H1 (cell line): ENCODE data around the gene ERCC1. TPM values are rescaled to one million over a fixed set of nuclear protein-coding genes. Genes with fewer than 3 reads are reported as not detected.

Source experiments
- CBX5 ChIP-seq: fragments of 300-800, 300-1000 bp; sonication (generic); IDR thresholded peaks from 2 replicates; pipeline ENCODE4 v1.7.1; 2016; ENCODE audit warnings: antibody characterized with exemption, low read length, low read depth
- CBX8 ChIP-seq: fragments of 300-800, 300-1000 bp; sonication (generic); IDR thresholded peaks from 2 replicates; pipeline ENCODE4 v1.7.1; 2016; ENCODE audit warnings: low read depth, low read length, borderline replicate concordance
- EGR1 ChIP-seq: IDR thresholded peaks from 2 replicates; pipeline ENCODE4 v1.6.1; 2011; ENCODE audit warnings: low read depth, low read length, borderline replicate concordance
- GABPA ChIP-seq: IDR thresholded peaks from 2 replicates; pipeline ENCODE4 v1.6.1; 2011; ENCODE audit warnings: mild to moderate bottlenecking, low read length, moderate library complexity, borderline replicate concordance; ENCODE audit not compliant: insufficient read depth
- JUND ChIP-seq: IDR thresholded peaks from 2 replicates; pipeline ENCODE4 v1.6.1; 2011; ENCODE audit warnings: mild to moderate bottlenecking, improper control_type of control experiment, low read length
- KDM4A ChIP-seq: IDR thresholded peaks from one replicate; pipeline ENCODE4 v1.7.1; 2012; ENCODE audit warnings: low read depth, mild to moderate bottlenecking, moderate library complexity, low read length, inconsistent platforms; ENCODE audit not compliant: severe bottlenecking
- NANOG ChIP-seq: IDR thresholded peaks from 2 replicates; pipeline ENCODE4 v1.6.1; 2011; ENCODE audit warnings: low read length, low read depth, mild to moderate bottlenecking, inconsistent platforms; ENCODE audit not compliant: insufficient read depth, poor library complexity, severe bottlenecking
- PHF8 ChIP-seq: fragments of 200-600 bp; sonication (generic); conservative IDR thresholded peaks from 2 replicates; pipeline ENCODE4 v1.7.1; 2012; ENCODE audit warnings: low read depth, mild to moderate bottlenecking, inconsistent platforms, low read length, moderate library complexity
- POLR2AphosphoS5 ChIP-seq: IDR thresholded peaks from 2 replicates; pipeline ENCODE4 v1.6.1; 2011; ENCODE audit warnings: low read depth, low read length
- POU5F1 ChIP-seq: IDR thresholded peaks from 2 replicates; pipeline ENCODE4 v1.6.1; 2011; ENCODE audit warnings: low read depth, mild to moderate bottlenecking, low read length, moderate library complexity
- RAD21 ChIP-seq, 2 experiments: IDR thresholded peaks in 1 of 2; conservative IDR thresholded peaks in 1 of 2; 2 replicates each; pipeline ENCODE4 v1.6.1; 2011; ENCODE audit warnings: low read depth in 2 of 2, low read length in 2 of 2, improper control_type of control experiment in 1 of 2, inconsistent platforms in 1 of 2, mild to moderate bottlenecking in 1 of 2, moderate library complexity in 1 of 2
- SP2 ChIP-seq: IDR thresholded peaks from 2 replicates; pipeline ENCODE4 v1.6.1; 2012; ENCODE audit warnings: mild to moderate bottlenecking, low read length, inconsistent platforms
- SP4 ChIP-seq: IDR thresholded peaks from 2 replicates; pipeline ENCODE4 v1.6.1; 2012; ENCODE audit warnings: low read length, inconsistent platforms
- TCF12 ChIP-seq: IDR thresholded peaks from 2 replicates; pipeline ENCODE4 v1.6.1; 2011; ENCODE audit warnings: low read depth, mild to moderate bottlenecking, low read length
- TEAD4 ChIP-seq: IDR thresholded peaks from 2 replicates; pipeline ENCODE4 v1.6.1; 2012; ENCODE audit warnings: low read depth, low read length, inconsistent platforms, mixed read lengths
- ZNF274 ChIP-seq: IDR thresholded peaks from 2 replicates; pipeline ENCODE4 v1.7.0; 2012; ENCODE audit warnings: low read length, borderline replicate concordance; ENCODE audit errors: extremely low read depth
- polyA plus RNA-seq, 7 experiments: library from polyadenylated mRNA; depleted of rRNA in 3 of 7; stranded (reverse) in 5 of 7; unstranded in 2 of 7; fragments of >200 nt in 5 of 7; fragments of 200-250 nt in 2 of 7; gene quantifications; 1 replicate in 5 of 7; 2 replicates in 1 of 7; 4 replicates in 1 of 7; pipeline versions ENCODE4 v1.2.1 to v1.2.3, GENCODE V29; 2011 to 2013; ENCODE audit warnings: missing spikeins in 2 of 7, mixed read lengths in 2 of 7
- total RNA-seq: library from RNA; stranded (reverse); fragmentation: NEBNext Ultra II Directional; extraction: Animal tissue kit (Norgen Biotek cat#: 25700); gene quantifications from 2 replicates; pipeline ENCODE4 v1.2.1, GENCODE V29; 2021
- TF ChIP-seq, protein P1 (sequence below): IDR thresholded peaks from 2 replicates; pipeline ENCODE4 v1.6.1; 2012; ENCODE audit warnings: low read length, inconsistent platforms
- TF ChIP-seq, protein P2 (sequence below): IDR thresholded peaks from 2 replicates; pipeline ENCODE4 v1.6.1; 2012; ENCODE audit warnings: inconsistent platforms
- TF ChIP-seq, protein P3 (sequence below): IDR thresholded peaks from 2 replicates; pipeline ENCODE4 v1.6.1; 2011; ENCODE audit warnings: low read length, improper control_type of control experiment
- TF ChIP-seq, protein P4 (sequence below): IDR thresholded peaks from 2 replicates; pipeline ENCODE4 v1.6.1; 2012; ENCODE audit warnings: inconsistent platforms

Gene ERCC1
- total and polyA plus RNA-seq, 2 of the 8 experiments (the other 6 are each of a cell fraction or from before 2014, with no cell fraction given) = 44.7 to 94.2 TPM

DNA sequence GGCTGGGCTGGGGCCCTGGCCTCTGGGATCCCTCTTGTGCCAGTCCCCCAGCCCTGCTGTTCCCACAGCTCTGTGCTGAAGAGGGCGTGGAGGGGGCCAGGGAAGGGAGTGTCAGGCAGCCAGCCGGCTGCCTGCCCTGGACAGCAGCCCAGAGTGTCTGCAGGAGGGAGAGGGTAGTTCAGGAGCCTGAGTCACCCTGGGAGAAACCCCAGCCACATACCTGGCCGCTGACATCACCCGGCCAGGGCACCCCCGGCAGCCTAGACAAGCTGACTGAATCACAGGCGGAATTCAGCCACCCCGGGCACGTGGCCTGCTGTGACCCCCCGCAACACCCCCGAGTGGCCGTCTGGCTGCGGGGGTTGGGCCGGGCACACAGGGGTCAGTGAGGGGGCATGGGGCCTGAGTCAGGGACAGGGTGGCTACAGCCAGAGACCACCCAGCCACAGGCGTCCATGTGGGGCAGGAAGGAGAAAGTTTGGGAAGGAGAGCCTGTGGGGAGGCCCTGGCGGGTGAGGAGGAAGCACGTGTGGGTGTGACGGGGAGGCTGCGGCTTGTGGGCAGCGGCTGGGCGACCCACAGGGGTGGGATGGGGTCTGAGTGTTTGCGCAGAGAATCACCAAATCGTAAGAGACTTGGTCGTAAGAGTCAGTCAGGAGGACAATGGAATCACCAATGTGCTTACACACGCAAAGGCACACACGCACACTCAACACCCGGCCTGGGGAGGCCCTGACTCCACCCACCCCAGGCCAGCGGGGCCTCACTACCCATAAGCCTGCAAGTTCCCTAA is 32.2 kb upstream of the ERCC1 start (continued):
- TF ChIP-seq EGR1 (0 out of 2 replicates have a peak, but pooled peaks have one; percentile 12), SP2 (no peak), JUND (peak; percentile 99), KDM4A (no peak), CBX8 (no peak), POU5F1 (no peak), CBX5 (no peak), NANOG (no peak), GABPA (no peak), ZNF274 (no peak), SP4 (no peak), TEAD4 (peak; percentile 83), TCF12 (0 out of 2 replicates have a peak, but pooled peaks have one; percentile 9), PHF8 (no peak), RAD21 (IDR thresholded peaks at IDR 0.05 in 1 of 2, conservative IDR thresholded peaks at IDR 0.05 in 1 of 2; ENCODE audit: low read depth in 2 of 2, low read length in 2 of 2) (peak in 1 of 2 experiments; percentile 13; a peak in 1 of 4 replicates), POLR2AphosphoS5 (peak; percentile 41; the same call in 1 of the 2 replicates)
- TF ChIP-seq, protein P1, sequence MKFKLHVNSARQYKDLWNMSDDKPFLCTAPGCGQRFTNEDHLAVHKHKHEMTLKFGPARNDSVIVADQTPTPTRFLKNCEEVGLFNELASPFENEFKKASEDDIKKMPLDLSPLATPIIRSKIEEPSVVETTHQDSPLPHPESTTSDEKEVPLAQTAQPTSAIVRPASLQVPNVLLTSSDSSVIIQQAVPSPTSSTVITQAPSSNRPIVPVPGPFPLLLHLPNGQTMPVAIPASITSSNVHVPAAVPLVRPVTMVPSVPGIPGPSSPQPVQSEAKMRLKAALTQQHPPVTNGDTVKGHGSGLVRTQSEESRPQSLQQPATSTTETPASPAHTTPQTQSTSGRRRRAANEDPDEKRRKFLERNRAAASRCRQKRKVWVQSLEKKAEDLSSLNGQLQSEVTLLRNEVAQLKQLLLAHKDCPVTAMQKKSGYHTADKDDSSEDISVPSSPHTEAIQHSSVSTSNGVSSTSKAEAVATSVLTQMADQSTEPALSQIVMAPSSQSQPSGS = peak; percentile 94
- TF ChIP-seq, protein P2, sequence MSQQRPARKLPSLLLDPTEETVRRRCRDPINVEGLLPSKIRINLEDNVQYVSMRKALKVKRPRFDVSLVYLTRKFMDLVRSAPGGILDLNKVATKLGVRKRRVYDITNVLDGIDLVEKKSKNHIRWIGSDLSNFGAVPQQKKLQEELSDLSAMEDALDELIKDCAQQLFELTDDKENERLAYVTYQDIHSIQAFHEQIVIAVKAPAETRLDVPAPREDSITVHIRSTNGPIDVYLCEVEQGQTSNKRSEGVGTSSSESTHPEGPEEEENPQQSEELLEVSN = no peak; the same call in 1 of the 2 replicates
- TF ChIP-seq, protein P3, sequence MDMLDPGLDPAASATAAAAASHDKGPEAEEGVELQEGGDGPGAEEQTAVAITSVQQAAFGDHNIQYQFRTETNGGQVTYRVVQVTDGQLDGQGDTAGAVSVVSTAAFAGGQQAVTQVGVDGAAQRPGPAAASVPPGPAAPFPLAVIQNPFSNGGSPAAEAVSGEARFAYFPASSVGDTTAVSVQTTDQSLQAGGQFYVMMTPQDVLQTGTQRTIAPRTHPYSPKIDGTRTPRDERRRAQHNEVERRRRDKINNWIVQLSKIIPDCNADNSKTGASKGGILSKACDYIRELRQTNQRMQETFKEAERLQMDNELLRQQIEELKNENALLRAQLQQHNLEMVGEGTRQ = peak; percentile 23; the same call in 1 of the 2 replicates
- TF ChIP-seq, protein P4, sequence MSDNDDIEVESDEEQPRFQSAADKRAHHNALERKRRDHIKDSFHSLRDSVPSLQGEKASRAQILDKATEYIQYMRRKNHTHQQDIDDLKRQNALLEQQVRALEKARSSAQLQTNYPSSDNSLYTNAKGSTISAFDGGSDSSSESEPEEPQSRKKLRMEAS = peak; percentile 86
